Measurements from ENCODE around the gene LIAS.
A peak's percentile ranks its signal among the peaks of the same experiment; 100 is the strongest.
"Not testable (repeated sequence)": the region's sequence is repeated elsewhere in the genome, so short reads cannot be mapped to it uniquely, and the experiment has no call there.

Gene LIAS

GRCh38 chr4:39458505-39459300 is at the start of gene LIAS, which contains the start of gene RPL9:
LIAS (plus strand) TSS chr4:39459056; CDS start chr4:39459118, 62 bp downstream.
RPL9 (minus strand) TSS chr4:39458922; CDS start chr4:39458439, 483 bp downstream.
- peak; percentile 87 for DNase-seq

DNA sequence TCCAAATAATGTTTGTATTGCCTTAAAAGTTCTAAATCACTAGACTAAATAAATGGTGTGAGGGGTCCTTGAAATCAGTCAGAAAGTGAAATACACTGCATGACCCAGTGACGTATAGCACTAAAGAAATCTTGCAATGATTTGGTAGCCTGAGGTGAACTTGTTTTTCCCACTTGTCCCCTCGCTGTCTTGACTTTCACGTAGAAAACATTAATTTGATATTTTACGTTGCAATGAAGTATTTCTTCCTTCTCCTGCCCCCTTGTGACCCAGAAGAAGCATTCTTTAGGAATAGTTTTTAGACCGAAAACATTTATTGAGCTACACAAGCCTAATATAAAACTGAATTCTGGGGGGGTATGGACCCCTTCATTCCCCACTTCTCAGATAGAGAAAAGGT is 48.4 kb upstream of the LIAS start:
- no peak for DNase-seq

GRCh38 chr4:39411561-39411960 is 47.3 kb upstream of the LIAS start:
- not testable (repeated sequence) for DNase-seq

- no peak for DNase-seq
Measured at GRCh38 chr4:39415678-39416283, 43.1 kb upstream of the LIAS start.

DNA sequence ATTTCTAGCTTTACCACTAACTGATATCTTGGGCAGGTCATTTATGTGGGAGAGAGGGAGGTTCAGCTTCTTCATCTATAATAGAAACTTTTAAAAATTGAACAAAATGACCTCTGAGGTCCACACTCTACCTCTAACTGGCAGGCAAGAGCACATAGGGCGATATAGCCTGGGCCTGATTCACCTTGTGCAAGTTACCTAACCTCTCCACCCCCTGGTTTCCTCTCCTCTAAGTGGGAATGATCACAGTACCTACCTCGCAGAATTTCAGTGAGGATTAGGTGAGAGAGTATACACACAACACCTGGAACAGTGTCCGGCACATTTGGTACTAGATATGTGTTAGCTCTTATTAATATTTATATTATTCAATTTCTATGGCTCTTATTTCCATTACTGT is 36.6 kb upstream of the LIAS start:
- DNase-seq = no peak

GRCh38 chr4:39425297-39425696 is 33.6 kb upstream of the LIAS start:
- DNase-seq = not testable (repeated sequence)

DNA sequence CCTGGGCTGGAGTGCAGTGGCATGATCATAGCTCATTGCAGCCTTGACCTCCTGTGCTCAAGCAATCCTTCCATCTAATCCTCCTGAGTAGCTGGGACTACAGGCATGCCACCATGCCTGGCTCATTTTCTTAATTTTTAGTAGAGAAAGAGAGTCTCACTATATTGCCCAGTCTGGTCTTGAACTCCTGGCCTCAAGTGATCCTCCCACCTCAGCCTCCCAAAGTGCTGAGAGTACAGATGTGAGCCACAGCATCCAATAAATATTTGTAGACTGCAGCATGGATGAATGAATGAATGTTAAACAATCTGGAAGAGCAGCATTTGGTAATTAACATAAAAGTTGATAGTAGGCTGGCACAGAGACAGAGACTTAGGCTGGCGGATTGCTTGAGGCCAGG is 32.1 kb upstream of the LIAS start:
- no peak for DNase-seq

DNA sequence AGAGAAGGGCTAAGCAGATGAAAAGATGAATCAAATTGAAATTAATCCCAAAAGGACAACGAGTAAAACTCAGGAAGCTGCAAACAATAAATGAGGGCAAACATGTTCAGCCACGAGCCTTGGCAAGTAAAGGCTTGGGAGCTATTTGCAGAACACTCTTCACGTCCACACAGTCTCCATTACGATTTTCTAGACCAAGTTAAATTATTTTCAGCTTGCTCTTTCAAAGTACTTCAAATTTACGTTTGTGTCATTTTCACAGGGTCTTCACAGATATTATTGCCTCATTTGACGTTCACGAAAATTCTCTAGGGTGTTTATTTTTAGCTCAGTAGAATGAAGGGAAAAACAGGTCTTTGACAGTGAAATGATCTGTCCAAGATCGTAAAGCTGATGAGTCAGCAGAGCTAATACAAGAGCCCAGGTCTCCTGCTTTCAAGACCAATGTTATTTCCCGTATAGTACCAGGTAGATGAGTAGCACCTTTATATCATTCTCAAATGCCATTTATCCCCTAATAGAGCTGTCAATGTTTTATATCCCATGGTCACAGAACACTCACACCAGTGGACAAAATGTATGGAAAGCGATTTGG is 31.2 kb upstream of the LIAS start:
- DNase-seq = no peak

DNA sequence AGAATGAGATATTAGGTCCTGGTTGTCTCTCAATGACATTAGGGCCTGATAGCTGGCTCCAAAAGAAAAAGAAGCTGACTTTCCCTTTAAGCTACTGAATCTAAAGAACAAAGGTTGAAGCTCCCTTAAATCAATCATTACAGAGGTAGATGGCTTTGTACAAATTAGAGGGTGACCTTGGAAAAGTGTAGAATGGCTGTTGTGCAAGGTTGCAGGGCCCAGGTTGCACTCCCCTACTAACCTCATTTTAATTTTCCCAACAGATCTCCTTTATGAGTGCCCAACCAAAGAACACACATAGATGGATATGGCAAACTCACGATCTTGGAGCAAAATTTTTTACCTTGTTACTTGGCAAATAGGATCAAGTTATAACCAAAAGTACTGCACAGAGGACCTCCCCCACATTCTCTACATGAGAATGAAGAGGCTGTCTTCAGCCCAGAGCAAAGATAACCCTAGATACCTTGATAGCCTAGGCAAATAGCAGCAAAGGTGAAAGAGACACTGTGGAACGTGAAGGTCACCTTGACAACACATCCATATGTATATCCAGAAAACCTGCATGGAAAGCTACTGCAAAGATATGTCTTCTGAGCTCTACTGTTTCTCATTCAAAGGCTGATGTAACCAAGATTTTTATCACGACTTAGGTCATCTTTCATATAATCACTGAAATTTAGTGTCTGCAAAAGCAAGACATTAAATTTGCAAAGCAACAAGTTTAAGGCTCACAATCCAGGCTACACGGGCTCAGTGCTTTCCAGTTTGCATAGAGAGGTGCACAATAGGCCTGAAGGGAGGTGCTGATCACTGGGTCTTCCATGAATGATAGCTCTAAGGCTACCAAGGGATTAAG is 29.2 kb upstream of the LIAS start:
- no peak for DNase-seq

GRCh38 chr4:39433878-39434492 is 24.9 kb upstream of the LIAS start:
- DNase-seq = peak; percentile 4

DNA sequence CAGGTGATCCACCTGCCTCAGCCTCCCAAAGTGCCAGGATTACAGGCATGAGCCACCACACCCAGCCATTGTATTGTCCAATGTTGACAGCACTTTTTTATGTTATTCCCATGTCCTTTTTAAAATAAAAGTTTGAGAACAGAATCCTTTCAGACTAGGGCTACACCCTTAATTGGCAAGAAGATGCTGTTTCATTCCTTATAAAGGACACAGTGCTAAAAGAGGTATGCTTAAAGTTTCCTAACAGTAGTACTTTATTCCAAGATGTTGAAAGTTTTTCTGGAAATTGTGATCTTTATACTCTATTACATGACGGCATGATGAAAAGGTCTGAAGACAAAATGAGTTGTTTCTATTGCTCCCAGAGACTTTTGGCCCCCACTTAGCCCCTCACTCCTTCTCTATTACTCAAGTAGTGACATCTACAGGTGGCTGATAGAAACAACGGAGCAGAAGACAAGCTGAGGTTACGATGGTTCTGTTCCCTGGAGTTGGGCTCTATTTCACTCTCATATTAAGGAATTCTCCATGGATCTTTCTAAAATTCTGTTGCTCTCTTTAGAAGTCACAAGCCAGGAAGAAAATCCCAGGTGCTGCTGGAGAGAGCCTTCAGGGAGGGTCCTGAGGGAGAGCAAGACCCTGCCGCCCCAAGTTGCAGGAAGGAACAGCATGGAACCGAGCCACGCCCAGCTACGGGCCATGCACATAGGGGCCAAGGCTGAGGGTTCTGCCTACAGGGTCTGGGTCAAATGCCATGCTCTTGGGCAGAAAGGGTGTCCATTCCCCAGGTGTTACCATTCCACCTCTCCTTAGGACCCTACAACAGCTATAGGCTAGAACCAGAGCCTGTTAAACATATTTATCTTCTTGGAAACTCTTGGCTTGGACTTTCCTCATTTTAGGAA is 22.9 kb upstream of the LIAS start:
- no peak for DNase-seq

- DNase-seq = no peak
Measured at GRCh38 chr4:39441593-39441992, 17.3 kb upstream of the LIAS start.

GRCh38 chr4:39442998-39443397 is 15.9 kb upstream of the LIAS start:
- DNase-seq = no peak

DNA sequence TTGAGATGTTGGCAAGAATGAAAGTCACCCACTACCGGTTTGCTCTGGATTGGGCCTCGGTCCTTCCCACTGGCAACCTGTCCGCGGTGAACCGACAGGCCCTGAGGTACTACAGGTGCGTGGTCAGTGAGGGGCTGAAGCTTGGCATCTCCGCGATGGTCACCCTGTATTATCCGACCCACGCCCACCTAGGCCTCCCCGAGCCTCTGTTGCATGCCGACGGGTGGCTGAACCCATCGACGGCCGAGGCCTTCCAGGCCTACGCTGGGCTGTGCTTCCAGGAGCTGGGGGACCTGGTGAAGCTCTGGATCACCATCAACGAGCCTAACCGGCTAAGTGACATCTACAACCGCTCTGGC is 12.4 kb upstream of the LIAS start:
- DNase-seq = no peak

GRCh38 chr4:39446842-39447573 is 11.8 kb upstream of the LIAS start:
- DNase-seq = peak; percentile 37

- no peak for DNase-seq
Measured at GRCh38 chr4:39450618-39451017, 8.2 kb upstream of the LIAS start.

GRCh38 chr4:39451423-39452023 is 7.3 kb upstream of the LIAS start:
- DNase-seq = no peak

DNA sequence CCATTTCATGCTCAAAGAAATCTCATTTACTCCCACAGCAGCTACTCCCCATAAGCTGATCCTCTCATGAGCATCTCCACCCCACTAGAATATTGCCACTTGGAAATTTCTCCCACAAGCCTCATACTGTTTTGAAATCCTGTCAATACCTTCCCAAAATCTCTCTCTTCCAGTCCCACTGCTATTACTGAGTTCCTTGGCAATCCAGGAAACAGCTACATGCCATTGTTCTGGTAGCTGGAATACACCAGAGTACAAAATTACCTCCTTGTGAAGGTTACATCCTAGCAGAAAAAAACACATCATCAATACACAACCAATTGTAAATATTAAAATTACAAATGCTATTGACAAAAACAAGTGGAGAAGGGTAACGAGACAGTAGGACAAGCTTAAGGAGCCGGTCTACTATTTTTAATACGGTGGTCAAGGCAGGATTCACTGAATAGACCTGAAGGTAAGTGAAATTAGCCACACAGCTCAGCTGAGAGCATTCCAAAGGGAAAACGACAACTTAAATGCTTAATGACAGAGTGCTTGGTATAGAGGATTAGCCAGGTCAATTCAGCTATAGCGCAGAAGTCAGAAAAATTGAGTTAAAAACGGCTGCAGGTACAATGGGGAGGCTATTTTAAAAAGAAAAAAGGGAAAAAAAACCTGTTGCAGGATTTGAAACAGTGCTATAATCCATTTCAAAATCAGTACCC is 6.5 kb upstream of the LIAS start:
- DNase-seq = no peak

DNA sequence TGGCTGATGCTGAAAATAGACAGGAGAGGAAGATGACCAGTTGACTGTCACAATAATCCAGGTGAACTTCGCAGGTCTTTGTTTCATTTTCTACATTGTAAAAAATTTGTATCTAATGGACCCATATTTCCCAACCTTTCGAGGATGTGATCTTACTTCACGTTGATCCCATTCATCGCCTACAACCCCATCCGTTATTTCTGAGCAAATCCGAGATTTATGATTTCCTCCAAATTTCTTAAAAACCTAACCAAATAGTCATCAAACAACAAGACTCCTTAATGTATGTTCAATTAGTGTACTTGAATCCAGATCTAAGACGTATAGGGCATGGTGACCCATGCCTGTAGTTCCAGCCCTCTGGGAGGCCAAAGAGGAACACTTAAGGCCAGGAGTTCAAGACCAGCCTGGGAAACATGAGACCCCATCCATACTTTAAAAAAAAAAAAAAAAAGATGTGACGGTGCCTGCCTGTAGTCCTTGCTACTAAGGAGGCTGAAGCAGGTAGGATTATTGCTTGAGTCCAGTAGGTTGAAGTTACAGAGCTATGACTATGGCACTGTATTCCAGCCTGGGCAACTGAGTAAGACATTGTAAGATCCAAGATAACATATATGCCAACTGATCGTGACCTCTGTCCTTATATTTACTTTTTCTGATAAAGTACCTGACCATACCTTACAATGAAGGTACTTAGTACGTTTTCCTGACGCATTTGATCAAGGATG is 5.8 kb upstream of the LIAS start:
- DNase-seq = no peak

All from NCI-H2029 treated with DMSO at 0.1 percent for 48 hours (cell line).